H1 (cell line): ENCODE data around the gene SOCS6. TPM values are rescaled to one million over a fixed set of nuclear protein-coding genes. Genes with fewer than 3 reads are reported as not detected.

Source experiments
- CTCF ChIA-PET: fragments of 300-600 bp; sonication (Branson Sonifier 250); formaldehyde crosslinking; loops from one replicate; lab custom pipeline; 2021; ENCODE audit not compliant: partially characterized antibody; lab: Charles Lee
- POLR2A ChIA-PET: fragments of 300-600 bp; sonication (Branson Sonifier 250); formaldehyde crosslinking; loops from one replicate; lab custom pipeline; 2021; ENCODE audit warnings: inconsistent platforms; ENCODE audit not compliant: partially characterized antibody; lab: Charles Lee
- DNase-seq, 2 experiments: peaks; one replicate each; pipeline versions ENCODE4 v3.0.0 to v3.0.0-alpha.2; 2010 to 2022; ENCODE audit warnings: low spot score in 2 of 2, low read depth in 1 of 2, mixed read lengths in 1 of 2
- FAIRE-seq: peaks from 2 replicates; lab custom pipeline; 2011; peaks lifted over from hg19 to GRCh38; lab: Jason Lieb, UNC
- H2AFZ ChIP-seq: 2 replicates; pipeline ENCODE4 v1.8.1; 2012; ENCODE audit warnings: low read length, inconsistent platforms
- H2AK5ac ChIP-seq: 2 replicates; pipeline ENCODE4 v1.6.1; 2013; ENCODE audit warnings: low read depth, low read length
- H2BK120ac ChIP-seq: replicated peaks from 2 replicates; pipeline ENCODE3; 2013; ENCODE audit warnings: low read depth, low read length, inconsistent platforms
- H2BK12ac ChIP-seq: 2 replicates; pipeline ENCODE4 v1.6.1; 2013; ENCODE audit warnings: low read depth, low read length
- H2BK15ac ChIP-seq: 2 replicates; pipeline ENCODE4 v1.6.1; 2013; ENCODE audit warnings: low read length
- H2BK20ac ChIP-seq: 2 replicates; pipeline ENCODE4 v1.6.1; 2013; ENCODE audit warnings: low read length
- H2BK5ac ChIP-seq: 2 replicates; pipeline ENCODE4 v1.6.1; 2013; ENCODE audit warnings: low read depth, low read length
- H3K14ac ChIP-seq: 2 replicates; pipeline ENCODE4 v1.6.1; 2013; ENCODE audit warnings: inconsistent platforms; ENCODE audit not compliant: insufficient read length
- H3K18ac ChIP-seq: 2 replicates; pipeline ENCODE4 v1.6.1; 2013; ENCODE audit warnings: low read length; ENCODE audit errors: extremely low read depth
- H3K23ac ChIP-seq: 2 replicates; pipeline ENCODE4 v1.6.1; 2013; ENCODE audit warnings: inconsistent platforms; ENCODE audit not compliant: insufficient read length
- H3K23me2 ChIP-seq: 2 replicates; pipeline ENCODE4 v1.6.1; 2013; ENCODE audit warnings: low read depth, low read length
- H3K27ac ChIP-seq: 2 replicates; pipeline ENCODE4 v1.6.1; 2011; ENCODE audit warnings: low read depth, low read length, inconsistent platforms
- H3K27me3 ChIP-seq, 4 experiments: replicated peaks in 1 of 4; 1 replicate in 1 of 4; 2 replicates in 3 of 4; pipeline versions ENCODE4 v1.6.1 to v1.8.1; 2011 to 2013; ENCODE audit warnings: low read length in 3 of 4, mild to moderate bottlenecking in 3 of 4, inconsistent platforms in 2 of 4, mixed read lengths in 2 of 4, moderate library complexity in 1 of 4; ENCODE audit not compliant: control insufficient read depth in 3 of 4, insufficient read depth in 3 of 4; ENCODE audit errors: extremely low read depth in 1 of 4
- H3K36me3 ChIP-seq, 4 experiments: 2 replicates each; pipeline versions ENCODE4 v1.6.1 to v1.8.1; 2011 to 2013; ENCODE audit warnings: mild to moderate bottlenecking in 4 of 4, low read length in 3 of 4, moderate library complexity in 2 of 4, control low read depth in 1 of 4, inconsistent platforms in 1 of 4; ENCODE audit not compliant: insufficient read depth in 4 of 4, control insufficient read depth in 2 of 4
- H3K4ac ChIP-seq: replicated peaks from 2 replicates; pipeline ENCODE3; 2013; ENCODE audit warnings: low read length, low read depth, mixed read lengths, inconsistent platforms; ENCODE audit not compliant: insufficient read length
- H3K4me1 ChIP-seq, 4 experiments: replicated peaks in 1 of 4; 1 replicate in 1 of 4; 2 replicates in 3 of 4; pipeline versions ENCODE4 v1.6.1 to v1.8.1; 2011 to 2013; ENCODE audit warnings: low read length in 3 of 4, inconsistent platforms in 2 of 4, mixed read lengths in 1 of 4; ENCODE audit not compliant: insufficient read depth in 4 of 4, control insufficient read depth in 3 of 4
- H3K4me2 ChIP-seq, 2 experiments: 2 replicates each; pipeline versions ENCODE4 v1.6.1 to v1.8.1; 2011 to 2013; ENCODE audit warnings: low read depth in 2 of 2, low read length in 2 of 2, control low read depth in 1 of 2, inconsistent platforms in 1 of 2, mild to moderate bottlenecking in 1 of 2; ENCODE audit not compliant: insufficient read depth in 1 of 2
- H3K4me3 ChIP-seq, 4 experiments: fragments of 200-600, 300-600 bp in 1 of 4; sonication (generic), shearing (Covaris generic), sonication (Bioruptor Twin) in 1 of 4; 2 replicates each; pipeline versions ENCODE4 v1.5.1 to v1.8.1; 2011 to 2016; ENCODE audit warnings: low read length in 4 of 4, low read depth in 3 of 4, control low read depth in 2 of 4, inconsistent platforms in 2 of 4, mild to moderate bottlenecking in 2 of 4, mixed read lengths in 1 of 4, moderate library complexity in 1 of 4; ENCODE audit not compliant: insufficient read depth in 2 of 4; ENCODE audit errors: extremely low read depth in 1 of 4
- H3K56ac ChIP-seq: replicated peaks from 2 replicates; pipeline ENCODE3; 2013; ENCODE audit warnings: low read depth, mild to moderate bottlenecking, mixed read lengths, low read length, inconsistent platforms; ENCODE audit not compliant: insufficient read length
- H3K79me1 ChIP-seq: 2 replicates; pipeline ENCODE4 v1.6.1; 2013; ENCODE audit warnings: low read depth, low read length, control low read depth
- H3K79me2 ChIP-seq, 2 experiments: 2 replicates each; pipeline versions ENCODE4 v1.6.1 to v1.8.1; 2012 to 2013; ENCODE audit warnings: low read length in 2 of 2, mild to moderate bottlenecking in 2 of 2, inconsistent platforms in 1 of 2; ENCODE audit not compliant: insufficient read depth in 2 of 2, control insufficient read depth in 1 of 2
- H3K9ac ChIP-seq, 4 experiments: replicated peaks in 1 of 4; 1 replicate in 1 of 4; 2 replicates in 3 of 4; pipeline versions ENCODE4 v1.6.1 to v1.8.1; 2011 to 2013; ENCODE audit warnings: low read depth in 3 of 4, low read length in 3 of 4, control low read depth in 2 of 4, mild to moderate bottlenecking in 2 of 4, moderate library complexity in 2 of 4, inconsistent platforms in 1 of 4; ENCODE audit errors: extremely low read depth in 1 of 4
- H3K9me3 ChIP-seq, 2 experiments: 2 replicates each; pipeline versions ENCODE4 v1.6.1 to v1.8.1; 2012 to 2013; ENCODE audit warnings: mild to moderate bottlenecking in 2 of 2, moderate library complexity in 2 of 2, control low read depth in 1 of 2, inconsistent platforms in 1 of 2, low read depth in 1 of 2, low read length in 1 of 2, mixed read lengths in 1 of 2; ENCODE audit not compliant: insufficient read depth in 2 of 2
- H4K20me1 ChIP-seq, 2 experiments: replicated peaks in 1 of 2; 2 replicates each; pipeline versions ENCODE3 to v1.8.1; 2011 to 2013; ENCODE audit warnings: inconsistent platforms in 2 of 2, low read length in 2 of 2, mild to moderate bottlenecking in 1 of 2; ENCODE audit not compliant: insufficient read depth in 2 of 2, control insufficient read depth in 1 of 2
- H4K5ac ChIP-seq: 2 replicates; pipeline ENCODE4 v1.6.1; 2013; ENCODE audit warnings: low read length, low read depth, mixed read lengths, inconsistent platforms; ENCODE audit not compliant: insufficient read length
- H4K8ac ChIP-seq: 2 replicates; pipeline ENCODE4 v1.8.0; 2013; ENCODE audit warnings: mild to moderate bottlenecking, moderate library complexity, low read length, inconsistent platforms; ENCODE audit not compliant: insufficient read depth; ENCODE audit errors: extremely low read depth
- H4K91ac ChIP-seq: replicated peaks from 2 replicates; pipeline ENCODE3; 2013; ENCODE audit warnings: low read length, mixed read lengths, inconsistent platforms; ENCODE audit not compliant: insufficient read length
- GABPA ChIP-seq: IDR thresholded peaks from 2 replicates; pipeline ENCODE4 v1.6.1; 2011; ENCODE audit warnings: mild to moderate bottlenecking, low read length, moderate library complexity, borderline replicate concordance; ENCODE audit not compliant: insufficient read depth
- SAP30 ChIP-seq: fragments of 300-600 bp; sonication (generic); IDR thresholded peaks from 2 replicates; pipeline ENCODE4 v1.7.1; 2012; ENCODE audit warnings: low read length, moderate library complexity, mild to moderate bottlenecking, inconsistent platforms; ENCODE audit not compliant: insufficient read depth, insufficient replicate concordance
- WGBS, 2 experiments: shearing (Covaris generic) in 1 of 2; methylation state at CpG; one replicate each; pipeline versions ENCODE4 v1.1.6 to v1.1.7; 2013 to 2015; ENCODE audit warnings: low lambda C conversion rate in 2 of 2, mixed read lengths in 2 of 2, inconsistent platforms in 1 of 2, low coverage in 1 of 2, missing lambda C conversion rate in 1 of 2; ENCODE audit not compliant: insufficient replicate concordance in 2 of 2, insufficient coverage in 1 of 2, insufficient read length in 1 of 2; ENCODE audit errors: extremely low coverage in 1 of 2, missing lambda C conversion rate in 1 of 2; 5-methylcytosine and 5-hydroxymethylcytosine counted together
- polyA plus RNA-seq, 7 experiments: library from polyadenylated mRNA; depleted of rRNA in 3 of 7; stranded (reverse) in 5 of 7; unstranded in 2 of 7; fragments of >200 nt in 5 of 7; fragments of 200-250 nt in 2 of 7; gene quantifications; 1 replicate in 5 of 7; 2 replicates in 1 of 7; 4 replicates in 1 of 7; pipeline versions ENCODE4 v1.2.1 to v1.2.3, GENCODE V29; 2011 to 2013; ENCODE audit warnings: missing spikeins in 2 of 7, mixed read lengths in 2 of 7
- total RNA-seq: library from RNA; stranded (reverse); fragmentation: NEBNext Ultra II Directional; extraction: Animal tissue kit (Norgen Biotek cat#: 25700); gene quantifications from 2 replicates; pipeline ENCODE4 v1.2.1, GENCODE V29; 2021

The SOCS6 gene
- total and polyA plus RNA-seq, 2 of the 8 experiments (the other 6 are each of a cell fraction or from before 2014, with no cell fraction given): 9.1 to 22.9 TPM

DNA sequence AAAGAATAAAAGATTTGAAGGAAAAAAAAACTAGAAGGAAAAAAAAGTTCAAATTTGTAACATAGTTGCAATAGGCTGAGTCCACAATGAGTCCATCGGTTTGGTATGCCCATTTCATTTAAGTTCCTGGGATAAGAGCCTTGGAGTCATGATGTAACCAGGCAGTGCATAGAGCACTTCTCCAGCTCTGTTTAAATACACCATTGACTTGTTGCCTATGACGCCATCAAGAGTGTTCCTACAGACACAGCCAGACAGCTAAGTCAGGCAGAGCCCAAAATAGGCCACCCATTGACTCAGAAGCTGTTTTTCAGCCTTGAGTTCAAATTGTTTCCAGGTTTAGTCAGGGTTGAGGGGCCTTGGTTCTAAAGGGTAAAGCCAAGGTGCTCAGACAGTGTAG, 44.9 kb downstream of the SOCS6 start:
- Histone ChIP-seq H2BK120ac (no peak overlapping the region), H3K4me1 (peaks cover 0 to 3% (median 1%) of the 10 kb centered on the region in 4 experiments; a peak in 2 of 7 replicates)
- TF ChIP-seq GABPA (no peak), SAP30 (no peak)
- TF ChIP-seq, all 59 proteins: peak for 0
- Histone ChIP-seq H3K9ac (no peak overlapping the region), H2BK15ac (no peak overlapping the region), H2AFZ (no peak overlapping the region), H4K5ac (no peak overlapping the region), H4K8ac (no peak overlapping the region), H3K79me2 (no peaks in the 10 kb centered on the region), H3K23me2 (no peaks in the 10 kb centered on the region), H2BK5ac (no peak overlapping the region), H3K36me3 (0 out of 8 replicates have a peak, but pooled peaks cover 0 to 2% (median 0%) of the 10 kb centered on the region in 4 experiments), H3K4me2 (no peak overlapping the region), H2AK5ac (no peak overlapping the region), H3K4me3 (no peak overlapping the region), H3K23ac (no peak overlapping the region), H3K56ac (no peak overlapping the region), H4K91ac (no peak overlapping the region), H3K9me3 (peaks cover 4 to 5% of the 10 kb centered on the region in 2 experiments; a peak in 3 of 4 replicates), H4K20me1 (no peaks in the 10 kb centered on the region), H2BK12ac (no peak overlapping the region), H3K4ac (no peak overlapping the region), H3K18ac (no peak overlapping the region), H2BK20ac (no peak overlapping the region), H3K14ac (no peak overlapping the region), H3K27ac (no peak overlapping the region), H3K27me3 (no peaks in the 10 kb centered on the region), H3K79me1 (no peaks in the 10 kb centered on the region)
- 96% methylated on average over 2 of the region's 2 CpGs; no CpG with 5 or more reads in 1 of the 2 experiments for WGBS, 2 experiments
- ChIA-PET POLR2A (no interaction called here), CTCF (interaction anchor here (1.1 to 1.9 kb wide), 4 partner anchors 12 to 139 kb away, joined by 3 to 6 read pairs (median 4); no protein-coding TSS in a partner anchor)
- DNase-seq (no peak), FAIRE-seq (no peak)
